Endothelial cell of umbilical vein (primary cell): ENCODE measurements around the gene HDGFL2. TPM values are rescaled to one million over a fixed set of nuclear protein-coding genes. Genes with fewer than 3 reads are reported as not detected.

Source experiments
- BruUV-seq: library from RNA; stranded (reverse); fragments of 400-500 nt; replicated peaks from 2 replicates; lab custom pipeline; 2021; lab: Mats Ljungman, UMichigan
- CTCF ChIA-PET: fragments of 300-600, 350-600 bp; sonication (Branson Sonifier 250); formaldehyde crosslinking; loops from one replicate; lab custom pipeline; 2021; ENCODE audit warnings: antibody characterized with exemption, inconsistent platforms; lab: Charles Lee
- POLR2A ChIA-PET: fragments of 300-600, 350-600 bp; sonication (Branson Sonifier 250); formaldehyde crosslinking; loops from one replicate; lab custom pipeline; 2021; ENCODE audit warnings: antibody characterized with exemption, inconsistent platforms; lab: Charles Lee
- DNase-seq: peaks from one replicate; pipeline ENCODE4 v3.0.0-alpha.2; 2011; ENCODE audit warnings: low read depth, low spot score
- FAIRE-seq: peaks from 2 replicates; lab custom pipeline; 2011; peaks lifted over from hg19 to GRCh38; lab: Jason Lieb, UNC
- H2AFZ ChIP-seq: 2 replicates; pipeline ENCODE4 v1.6.0; 2012; ENCODE audit warnings: low read depth, low read length, control low read depth, inconsistent platforms
- H3K27ac ChIP-seq: 2 replicates; pipeline ENCODE4 v1.5.1; 2011; ENCODE audit warnings: low read depth, mild to moderate bottlenecking, control low read depth, low read length, moderate library complexity; ENCODE audit not compliant: insufficient read depth
- H3K27me3 ChIP-seq, 2 experiments: 2 replicates each; pipeline versions ENCODE4 v1.6.0 to v1.6.1; 2011; ENCODE audit warnings: low read length in 2 of 2, mixed read lengths in 1 of 2; ENCODE audit not compliant: control insufficient read depth in 2 of 2, insufficient read depth in 2 of 2
- H3K36me3 ChIP-seq, 2 experiments: 2 replicates in 1 of 2; 3 replicates in 1 of 2; pipeline ENCODE4 v1.5.1; 2011; ENCODE audit warnings: low read length in 2 of 2, mild to moderate bottlenecking in 1 of 2, moderate library complexity in 1 of 2; ENCODE audit not compliant: control insufficient read depth in 2 of 2, insufficient read depth in 2 of 2; ENCODE audit errors: extremely low read depth in 1 of 2
- H3K4me1 ChIP-seq: 3 replicates; pipeline ENCODE4 v1.5.1; 2011; ENCODE audit warnings: mild to moderate bottlenecking, low read length; ENCODE audit not compliant: control insufficient read depth, insufficient read depth; ENCODE audit errors: extremely low read depth
- H3K4me2 ChIP-seq: 2 replicates; pipeline ENCODE4 v1.6.1; 2011; ENCODE audit warnings: low read length, control low read depth, mixed read lengths; ENCODE audit not compliant: insufficient read depth
- H3K4me3 ChIP-seq, 3 experiments: fragments of 200-600 bp in 1 of 3; sonication (generic), shearing (Covaris generic) in 1 of 3; replicated peaks in 1 of 3; 2 replicates each; pipeline ENCODE4 v1.5.1; 2011 to 2016; ENCODE audit warnings: control low read depth in 3 of 3, low read length in 3 of 3, mild to moderate bottlenecking in 2 of 3, inconsistent platforms in 1 of 3, low read depth in 1 of 3, moderate library complexity in 1 of 3; ENCODE audit not compliant: insufficient read depth in 1 of 3
- H3K79me2 ChIP-seq: 2 replicates; pipeline ENCODE4 v1.6.0; 2012; ENCODE audit warnings: low read length, inconsistent platforms; ENCODE audit not compliant: control insufficient read depth, insufficient read depth
- H3K9ac ChIP-seq: replicated peaks from 2 replicates; pipeline ENCODE3; 2011; ENCODE audit warnings: low read length, control low read depth; ENCODE audit not compliant: insufficient read depth; ENCODE audit errors: extremely low read depth
- H3K9me1 ChIP-seq: replicated peaks from 3 replicates; pipeline ENCODE4 v1.6.0; 2011; ENCODE audit warnings: mild to moderate bottlenecking, low read length; ENCODE audit not compliant: control insufficient read depth, insufficient read depth; ENCODE audit errors: extremely low read depth
- H3K9me3 ChIP-seq: replicated peaks from 2 replicates; pipeline ENCODE4 v1.5.1; 2012; ENCODE audit warnings: low read length, inconsistent platforms; ENCODE audit not compliant: control insufficient read depth, insufficient read depth
- H4K20me1 ChIP-seq: replicated peaks from 2 replicates; pipeline ENCODE3; 2011; ENCODE audit warnings: mild to moderate bottlenecking, low read length; ENCODE audit not compliant: control insufficient read depth, insufficient read depth; ENCODE audit errors: extremely low read depth
- FOS ChIP-seq: IDR thresholded peaks from 2 replicates; pipeline ENCODE4 v1.6.1; 2011; ENCODE audit warnings: mild to moderate bottlenecking, low read length, moderate library complexity, borderline replicate concordance; ENCODE audit not compliant: insufficient read depth
- MYC ChIP-seq: IDR thresholded peaks from one replicate; pipeline ENCODE4 v1.6.1; 2011; ENCODE audit warnings: mild to moderate bottlenecking, low read depth, low read length
- POLR2A ChIP-seq: IDR thresholded peaks from 2 replicates; pipeline ENCODE4 v1.6.1; 2012; ENCODE audit warnings: low read depth, mild to moderate bottlenecking, control low read depth, low read length
- POLR2AphosphoS5 ChIP-seq: IDR thresholded peaks from 2 replicates; pipeline ENCODE4 v1.6.1; 2012; ENCODE audit warnings: low read depth, mild to moderate bottlenecking, control low read depth, low read length, moderate library complexity; ENCODE audit not compliant: insufficient read depth
- dilution Hi-C: fragments of 300-500 bp; cut with MboI; formaldehyde crosslinking; loops from one replicate; pipeline ENCODE4 v1.15.0; 2019; ENCODE audit warnings: low sequenced_read_pairs; ENCODE audit not compliant: extremely low pct_ligation_motif_present
- intact Hi-C: fragments of 100-400 bp; cut with micrococcal nuclease; formaldehyde crosslinking; loops from one replicate; pipeline ENCODE4 v1.10.0; 2022
- polyA plus RNA-seq, 4 experiments: library from polyadenylated mRNA; depleted of rRNA in 3 of 4; stranded (reverse) in 3 of 4; unstranded in 1 of 4; fragments of >200 nt; gene quantifications; 2 replicates each; pipeline versions ENCODE4 v1.2.1 to v1.2.3, GENCODE V29; 2011 to 2012; ENCODE audit warnings: missing spikeins in 1 of 4
- total RNA-seq: library from RNA; stranded (reverse); gene quantifications from 2 replicates; pipeline ENCODE4 v1.2.3, GENCODE V29; 2021
- TF ChIP-seq, protein P1 (sequence below): IDR thresholded peaks from 2 replicates; pipeline ENCODE4 v1.6.1; 2011; ENCODE audit not compliant: insufficient read depth, insufficient read length
- TF ChIP-seq, protein P2 (sequence below), 2 donors: IDR thresholded peaks; 1 replicate in 1 of 2; 2 replicates in 1 of 2; pipeline ENCODE4 v1.5.1; 2011; ENCODE audit warnings: low read length in 2 of 2, mild to moderate bottlenecking in 2 of 2, moderate library complexity in 2 of 2, control low read depth in 1 of 2, inconsistent platforms in 1 of 2, low read depth in 1 of 2; ENCODE audit not compliant: insufficient read depth in 1 of 2; ENCODE audit errors: extremely low read depth in 1 of 2

The HDGFL2 gene
- total and polyA plus RNA-seq, 2 donors (not counting 3 experiments of a cell fraction or from before 2014, with no cell fraction given) = 39.1 to 79.6 TPM

DNA sequence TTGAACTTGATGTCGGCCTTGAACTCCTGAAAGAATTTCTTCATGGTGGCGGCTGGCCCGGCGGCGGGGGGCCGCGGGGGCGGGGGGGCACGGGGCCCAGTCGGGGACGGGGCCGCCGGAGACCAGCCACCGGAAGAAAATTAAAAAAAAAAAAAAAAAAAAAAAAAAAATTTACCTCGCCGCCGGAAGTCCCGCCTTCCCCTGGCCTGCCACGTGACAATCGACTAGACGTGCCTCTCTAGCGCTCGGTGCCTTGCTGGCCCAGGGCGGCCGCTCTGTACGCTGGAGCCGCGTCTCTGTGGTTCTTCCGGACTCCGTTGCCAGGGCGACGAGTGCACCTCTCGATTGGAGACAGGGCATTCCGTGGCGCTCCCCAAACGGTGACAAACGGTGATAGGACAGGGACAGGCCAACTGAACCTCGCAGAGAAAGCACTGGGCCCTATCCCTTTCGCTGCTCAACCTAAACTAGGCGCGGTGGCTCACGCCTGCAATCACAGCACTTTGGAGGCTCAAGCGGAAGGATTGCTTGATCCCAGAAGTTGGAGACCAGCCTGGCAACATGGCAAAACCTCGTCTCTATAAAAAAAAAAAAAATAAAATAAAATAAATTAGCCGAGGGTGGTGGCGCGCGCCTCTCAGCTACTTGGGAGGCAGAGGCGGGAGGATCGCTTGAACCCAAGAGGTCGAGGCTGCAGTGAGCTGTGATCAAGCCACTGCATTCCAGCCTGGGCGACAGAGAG, 14.3 kb upstream of the HDGFL2 start, which contains the start of gene UBXN6:
Gene UBXN6 (minus strand): TSS at position 141 of the 742 bp plus-strand sequence. CDS start 97 bp downstream, at position 44.
- FAIRE-seq = peak; percentile 94
- TF ChIP-seq, protein P1, sequence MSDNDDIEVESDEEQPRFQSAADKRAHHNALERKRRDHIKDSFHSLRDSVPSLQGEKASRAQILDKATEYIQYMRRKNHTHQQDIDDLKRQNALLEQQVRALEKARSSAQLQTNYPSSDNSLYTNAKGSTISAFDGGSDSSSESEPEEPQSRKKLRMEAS = peak; percentile 83
- TF ChIP-seq POLR2AphosphoS5 (peak; percentile 90), MYC (peak; percentile 57), POLR2A (peak; percentile 40), FOS (no peak)
- TF ChIP-seq, protein P2, sequence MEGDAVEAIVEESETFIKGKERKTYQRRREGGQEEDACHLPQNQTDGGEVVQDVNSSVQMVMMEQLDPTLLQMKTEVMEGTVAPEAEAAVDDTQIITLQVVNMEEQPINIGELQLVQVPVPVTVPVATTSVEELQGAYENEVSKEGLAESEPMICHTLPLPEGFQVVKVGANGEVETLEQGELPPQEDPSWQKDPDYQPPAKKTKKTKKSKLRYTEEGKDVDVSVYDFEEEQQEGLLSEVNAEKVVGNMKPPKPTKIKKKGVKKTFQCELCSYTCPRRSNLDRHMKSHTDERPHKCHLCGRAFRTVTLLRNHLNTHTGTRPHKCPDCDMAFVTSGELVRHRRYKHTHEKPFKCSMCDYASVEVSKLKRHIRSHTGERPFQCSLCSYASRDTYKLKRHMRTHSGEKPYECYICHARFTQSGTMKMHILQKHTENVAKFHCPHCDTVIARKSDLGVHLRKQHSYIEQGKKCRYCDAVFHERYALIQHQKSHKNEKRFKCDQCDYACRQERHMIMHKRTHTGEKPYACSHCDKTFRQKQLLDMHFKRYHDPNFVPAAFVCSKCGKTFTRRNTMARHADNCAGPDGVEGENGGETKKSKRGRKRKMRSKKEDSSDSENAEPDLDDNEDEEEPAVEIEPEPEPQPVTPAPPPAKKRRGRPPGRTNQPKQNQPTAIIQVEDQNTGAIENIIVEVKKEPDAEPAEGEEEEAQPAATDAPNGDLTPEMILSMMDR (IDR thresholded peaks at IDR 0.05; ENCODE audit: extremely low read depth in 1 of 2, insufficient read depth in 1 of 2, low read depth in 1 of 2, low read length in 2 of 2) = no peak
- peaks cover 0 to 9% of the 10 kb centered on the region in 2 experiments for H3K36me3 ChIP-seq
- peak within 1 kb of the TSS; percentile 62 to 72 (median 69) for H3K4me3 ChIP-seq
- DNase-seq = peak; percentile 96
- CTCF ChIA-PET = interaction anchor here (1.1 to 2.9 kb wide), 7 partner anchors 11 to 178 kb away, joined by 4 to 15 read pairs (median 7); partner anchors contain the start of gene SH3GL1
- H3K79me2 ChIP-seq = peaks cover 22% of the 10 kb centered on the region
- no peaks in the 10 kb centered on the region for H3K9me1 ChIP-seq
- H3K4me2 ChIP-seq = peak within 1 kb of the TSS; percentile 95
- POLR2A ChIA-PET = interaction anchor here (1.6 kb wide), 1 partner anchor 14 kb away, joined by 11 read pairs; the partner anchor contains the start of gene HDGFL2
- H3K4me1 ChIP-seq = peaks cover 14% of the 10 kb centered on the region
- dilution Hi-C loops = no loop called here
- no peaks in the 10 kb centered on the region for H3K27me3 ChIP-seq
- no peaks in the 10 kb centered on the region for H4K20me1 ChIP-seq
- BruUV-seq = TSS peak; percentile 28
- H2AFZ ChIP-seq = peak within 1 kb of the TSS; percentile 98
- H3K9ac ChIP-seq = peak within 1 kb of the TSS; percentile 64
- no peaks in the 10 kb centered on the region for H3K9me3 ChIP-seq
- intact Hi-C loops = loop anchor here (1.0 kb wide), 2 partner anchors 13 to 56 kb away; partner anchors contain the start of gene CHAF1A
- peak within 1 kb of the TSS; percentile 43 for H3K27ac ChIP-seq
